IPS-18c (cell line): ENCODE data around the gene NKX2-1.

ENCODE experiments used
- H3K4me3 ChIP-seq: 2 replicates; pipeline ENCODE4 v1.7.0; 2013; ENCODE audit warnings: low read depth, mild to moderate bottlenecking, low read length, moderate library complexity; ENCODE audit not compliant: insufficient read depth
- H3K9me3 ChIP-seq: one replicate; pipeline ENCODE4 v1.6.1; 2013; ENCODE audit warnings: mild to moderate bottlenecking, low read length, moderate library complexity; ENCODE audit not compliant: control insufficient read depth, insufficient read depth

NKX2-1 gene

GRCh38 chr14:36510078-36510799, 9.8 kb downstream of the NKX2-1 start:
- Histone ChIP-seq H3K9me3 (no peaks in the 10 kb centered on the region), H3K4me3 (no peak overlapping the region)

GRCh38 chr14:36509069-36509917, 10.7 kb downstream of the NKX2-1 start:
- Histone ChIP-seq H3K4me3 (no peak overlapping the region), H3K9me3 (no peaks in the 10 kb centered on the region)

GRCh38 chr14:36508418-36509068, 11.5 kb downstream of the NKX2-1 start:
- no peak overlapping the region for H3K4me3 ChIP-seq
- H3K9me3 ChIP-seq: no peaks in the 10 kb centered on the region

- H3K4me3 ChIP-seq: no peak overlapping the region
- no peaks in the 10 kb centered on the region for H3K9me3 ChIP-seq
Measured at GRCh38 chr14:36507847-36508417, 12.1 kb downstream of the NKX2-1 start.

GRCh38 chr14:36506732-36507614, 13.1 kb downstream of the NKX2-1 start:
- Histone ChIP-seq H3K4me3 (no peak overlapping the region), H3K9me3 (no peaks in the 10 kb centered on the region)

GRCh38 chr14:36505892-36506731, 13.9 kb downstream of the NKX2-1 start:
- Histone ChIP-seq H3K9me3 (no peaks in the 10 kb centered on the region), H3K4me3 (no peak overlapping the region)

- Histone ChIP-seq H3K4me3 (no peak overlapping the region), H3K9me3 (no peaks in the 10 kb centered on the region)
Measured at GRCh38 chr14:36505181-36505815, 14.7 kb downstream of the NKX2-1 start.

GRCh38 chr14:36504771-36505175, 15.3 kb downstream of the NKX2-1 start:
- no peak overlapping the region for H3K4me3 ChIP-seq

GRCh38 chr14:36503771-36504741, 16.0 kb downstream of the NKX2-1 start:
- Histone ChIP-seq H3K4me3 (no peak overlapping the region), H3K9me3 (no peaks in the 10 kb centered on the region)

More at GRCh38 chr14:36504771-36505175, 15.3 kb downstream of the NKX2-1 start:
- H3K9me3 ChIP-seq: no peaks in the 10 kb centered on the region

GRCh38 chr14:36502558-36503508, 17.2 kb downstream of the NKX2-1 start:
- Histone ChIP-seq H3K9me3 (no peaks in the 10 kb centered on the region), H3K4me3 (no peak overlapping the region)

- no peak overlapping the region for H3K4me3 ChIP-seq
- H3K9me3 ChIP-seq: no peaks in the 10 kb centered on the region
Measured at GRCh38 chr14:36498938-36499337, 21.1 kb downstream of the NKX2-1 start.

GRCh38 chr14:36496346-36496745, 23.7 kb downstream of the NKX2-1 start:
- no peak overlapping the region for H3K4me3 ChIP-seq
- H3K9me3 ChIP-seq: no peaks in the 10 kb centered on the region

GRCh38 chr14:36495666-36496065, 24.4 kb downstream of the NKX2-1 start:
- Histone ChIP-seq H3K4me3 (no peak overlapping the region), H3K9me3 (no peaks in the 10 kb centered on the region)

GRCh38 chr14:36493761-36494160, 26.3 kb downstream of the NKX2-1 start:
- no peaks in the 10 kb centered on the region for H3K9me3 ChIP-seq
- H3K4me3 ChIP-seq: no peak overlapping the region
